C4-2B (cell line): ENCODE measurements around the gene SGCG.

ENCODE experiments used
- ZFX ChIP-seq: fragments of 450-650 bp; IDR thresholded peaks from 2 replicates; pipeline ENCODE4 v1.6.1; 2017
- TF ChIP-seq, protein P1 (sequence below): fragments of 450-650 bp; conservative IDR thresholded peaks from 2 replicates; pipeline ENCODE4 v1.5.1; 2017; ENCODE audit warnings: mild to moderate bottlenecking

- TF ChIP-seq, protein P1, sequence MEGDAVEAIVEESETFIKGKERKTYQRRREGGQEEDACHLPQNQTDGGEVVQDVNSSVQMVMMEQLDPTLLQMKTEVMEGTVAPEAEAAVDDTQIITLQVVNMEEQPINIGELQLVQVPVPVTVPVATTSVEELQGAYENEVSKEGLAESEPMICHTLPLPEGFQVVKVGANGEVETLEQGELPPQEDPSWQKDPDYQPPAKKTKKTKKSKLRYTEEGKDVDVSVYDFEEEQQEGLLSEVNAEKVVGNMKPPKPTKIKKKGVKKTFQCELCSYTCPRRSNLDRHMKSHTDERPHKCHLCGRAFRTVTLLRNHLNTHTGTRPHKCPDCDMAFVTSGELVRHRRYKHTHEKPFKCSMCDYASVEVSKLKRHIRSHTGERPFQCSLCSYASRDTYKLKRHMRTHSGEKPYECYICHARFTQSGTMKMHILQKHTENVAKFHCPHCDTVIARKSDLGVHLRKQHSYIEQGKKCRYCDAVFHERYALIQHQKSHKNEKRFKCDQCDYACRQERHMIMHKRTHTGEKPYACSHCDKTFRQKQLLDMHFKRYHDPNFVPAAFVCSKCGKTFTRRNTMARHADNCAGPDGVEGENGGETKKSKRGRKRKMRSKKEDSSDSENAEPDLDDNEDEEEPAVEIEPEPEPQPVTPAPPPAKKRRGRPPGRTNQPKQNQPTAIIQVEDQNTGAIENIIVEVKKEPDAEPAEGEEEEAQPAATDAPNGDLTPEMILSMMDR: no peak
- no peak for TF ChIP-seq ZFX
Observed at GRCh38 chr13:23203516-23203915, 22.7 kb downstream of the SGCG start.
